Lower leg skin (tissue), 4 donors: ENCODE measurements around the gene OBSCN. TPM values are rescaled to one million over a fixed set of nuclear protein-coding genes. Genes with fewer than 3 reads are reported as not detected.

Experiments used
- DNase-seq, 2 donors: peaks; one replicate each; pipeline ENCODE4 v3.0.0-alpha.2; 2019; ENCODE audit warnings: low spot score in 2 of 2
- H3K4me3 ChIP-seq: fragments of 200-600 bp; sonication (generic); 2 replicates; pipeline ENCODE4 v1.5.1; 2017; ENCODE audit warnings: mild to moderate bottlenecking, low read depth; ENCODE audit not compliant: poor library complexity, severe bottlenecking
- CTCF ChIP-seq, 3 donors: fragments of 450-650 bp; IDR thresholded peaks; one replicate each; pipeline ENCODE4 v1.5.1; 2016; ENCODE audit warnings: antibody characterized with exemption in 3 of 3, mild to moderate bottlenecking in 3 of 3, moderate library complexity in 2 of 3
- POLR2A ChIP-seq, 2 donors: fragments of 450-650 bp; IDR thresholded peaks; one replicate each; pipeline ENCODE4 v1.6.1; 2016 to 2017; ENCODE audit warnings: antibody characterized with exemption in 2 of 2, mild to moderate bottlenecking in 1 of 2, moderate library complexity in 1 of 2
- WGBS, 2 donors: methylation state at CpG; one replicate each; pipeline ENCODE4 v1.1.5; 2018; 5-methylcytosine and 5-hydroxymethylcytosine counted together
- intact Hi-C: fragments of 100-400 bp; cut with DNase I; formaldehyde crosslinking; loops from one replicate; pipeline ENCODE4 v1.15.0; 2023; ENCODE audit warnings: low total_unique reads
- total RNA-seq, 4 donors: library from RNA; depleted of rRNA; stranded (reverse); fragments of >200 nt; gene quantifications; one replicate each; pipeline ENCODE4 v1.1.0, GENCODE V29; 2016

Gene OBSCN
- total RNA-seq, 4 donors from 2014 or later = 7.4 to 39.2 (median 18.5) TPM

GRCh38 chr1:228364706-228365213 is 156.9 kb downstream of the OBSCN start:
- TF ChIP-seq POLR2A (IDR thresholded peaks at IDR 0.05) (no peak), CTCF (IDR thresholded peaks at IDR 0.05) (no peak)
- H3K4me3 ChIP-seq = no peak overlapping the region
- peak in 1 of 2 donors; percentile 83 for DNase-seq
- intact Hi-C loops = no loop called here
- 80 to 90% methylated on average over 15 to 19 of the region's 19 CpGs for WGBS, 2 donors

DNA sequence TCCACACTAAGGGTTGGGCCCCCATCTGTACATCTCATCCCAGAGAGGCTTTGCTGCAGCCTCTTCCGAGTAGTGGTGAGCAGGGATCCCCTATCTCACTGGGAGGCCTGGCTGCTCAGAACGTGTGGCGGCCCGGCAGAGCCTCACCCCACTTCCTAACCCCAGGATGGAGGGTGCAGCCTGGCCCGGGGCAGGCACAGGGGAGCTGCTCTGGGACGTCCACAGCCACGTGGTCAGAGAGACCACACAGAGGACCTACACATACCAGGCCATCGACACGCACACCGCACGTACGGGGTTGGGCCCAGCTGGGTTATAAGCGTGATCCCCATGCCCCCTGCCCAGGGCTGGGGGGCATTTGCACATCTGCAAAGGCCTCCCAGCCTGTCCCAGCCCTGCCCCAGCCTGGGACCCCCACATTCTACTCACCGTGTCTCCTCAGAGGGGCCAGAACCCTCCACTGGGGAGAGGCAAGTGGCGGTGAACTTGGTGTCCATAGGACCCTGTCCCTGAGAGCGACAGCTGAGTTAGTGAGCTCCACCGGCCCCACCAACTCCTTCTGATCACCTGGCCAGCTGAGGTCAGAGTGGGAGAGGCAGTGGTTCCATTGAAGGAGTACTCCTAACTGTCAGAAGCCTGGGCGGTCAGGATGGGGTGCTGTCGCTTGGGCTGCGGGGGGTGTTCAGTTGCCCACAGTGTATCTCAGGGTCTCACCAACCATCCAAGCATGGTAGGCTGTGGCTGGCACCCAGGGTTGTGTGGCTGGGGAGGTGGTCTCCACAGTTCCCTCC is 157.6 kb downstream of the OBSCN start:
- 74 to 79% methylated on average over 16 to 20 of the region's 20 CpGs for WGBS, 2 donors
- DNase-seq = peak in 1 of 2 donors; percentile 67
- TF ChIP-seq POLR2A (IDR thresholded peaks at IDR 0.05) (no peak), CTCF (IDR thresholded peaks at IDR 0.05) (no peak)
- H3K4me3 ChIP-seq = no peak overlapping the region
- intact Hi-C loops = no loop called here

GRCh38 chr1:228366062-228366865 is 158.4 kb downstream of the OBSCN start:
- WGBS, 2 donors = 85 to 93% methylated on average over 10 to 20 of the region's 23 CpGs
- intact Hi-C loops = no loop called here
- peak in 1 of 2 donors; percentile 80 for DNase-seq
- TF ChIP-seq POLR2A (IDR thresholded peaks at IDR 0.05) = no peak
- TF ChIP-seq CTCF (IDR thresholded peaks at IDR 0.05) = no peak
- no peak overlapping the region for H3K4me3 ChIP-seq

DNA sequence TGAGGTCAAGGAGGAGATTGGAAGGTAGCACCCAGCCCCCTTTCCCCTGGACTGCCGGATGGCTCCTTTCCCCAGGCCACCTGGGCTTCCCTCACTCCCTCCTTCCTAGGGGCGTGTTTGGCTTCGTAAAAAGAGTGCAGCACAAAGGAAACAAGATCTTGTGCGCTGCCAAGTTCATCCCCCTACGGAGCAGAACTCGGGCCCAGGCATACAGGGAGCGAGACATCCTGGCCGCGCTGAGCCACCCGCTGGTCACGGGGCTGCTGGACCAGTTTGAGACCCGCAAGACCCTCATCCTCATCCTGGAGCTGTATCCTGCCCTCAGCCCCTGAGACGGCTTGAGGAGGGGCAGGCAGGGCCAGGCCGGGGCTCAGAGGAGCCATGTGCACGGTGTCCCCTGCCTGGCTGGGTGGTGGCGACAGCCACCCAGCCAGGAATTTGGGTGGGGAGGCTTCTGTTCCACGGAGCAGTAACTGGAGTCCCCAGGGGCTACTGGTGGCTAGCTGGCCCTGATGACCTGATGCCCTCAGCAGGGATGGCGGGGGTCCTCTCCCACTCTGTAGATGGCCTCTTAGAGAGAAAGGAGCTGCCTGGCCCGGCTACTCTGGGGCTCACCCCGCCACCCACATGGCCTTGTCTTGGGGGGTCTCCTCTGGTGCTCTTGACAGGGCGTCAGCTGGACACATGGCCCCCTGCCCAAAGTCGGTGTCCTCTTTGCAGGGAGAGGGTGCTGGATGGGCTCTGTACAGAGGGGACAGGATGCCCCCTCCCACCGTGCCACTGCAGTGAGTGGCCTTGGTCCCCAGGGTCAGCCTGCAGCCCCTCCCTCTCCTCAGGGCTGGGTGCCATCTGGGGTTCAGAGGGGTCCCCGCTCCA is 159.3 kb downstream of the OBSCN start:
- intact Hi-C loops = no loop called here
- no peak overlapping the region for H3K4me3 ChIP-seq
- TF ChIP-seq CTCF (IDR thresholded peaks at IDR 0.05) = no peak
- no peak for TF ChIP-seq POLR2A (IDR thresholded peaks at IDR 0.05)
- 58 to 64% methylated on average over 11 to 22 of the region's 24 CpGs for WGBS, 2 donors
- peak in 1 of 2 donors; percentile 80 for DNase-seq
